HL-60 (cell line): ENCODE measurements around the gene C7orf25.

Experiments used
- SPI1 ChIP-seq: IDR thresholded peaks from 2 replicates; pipeline ENCODE4 v1.6.1; 2012; ENCODE audit warnings: low read depth, mild to moderate bottlenecking, borderline replicate concordance
- TF ChIP-seq, protein P1 (sequence below): IDR thresholded peaks from one replicate; pipeline ENCODE4 v1.5.1; 2011; ENCODE audit warnings: low read length, control low read depth, inconsistent platforms; ENCODE audit not compliant: insufficient read depth

GRCh38 chr7:42959549-42959948, 47.7 kb upstream of the C7orf25 start:
- TF ChIP-seq, protein P1, sequence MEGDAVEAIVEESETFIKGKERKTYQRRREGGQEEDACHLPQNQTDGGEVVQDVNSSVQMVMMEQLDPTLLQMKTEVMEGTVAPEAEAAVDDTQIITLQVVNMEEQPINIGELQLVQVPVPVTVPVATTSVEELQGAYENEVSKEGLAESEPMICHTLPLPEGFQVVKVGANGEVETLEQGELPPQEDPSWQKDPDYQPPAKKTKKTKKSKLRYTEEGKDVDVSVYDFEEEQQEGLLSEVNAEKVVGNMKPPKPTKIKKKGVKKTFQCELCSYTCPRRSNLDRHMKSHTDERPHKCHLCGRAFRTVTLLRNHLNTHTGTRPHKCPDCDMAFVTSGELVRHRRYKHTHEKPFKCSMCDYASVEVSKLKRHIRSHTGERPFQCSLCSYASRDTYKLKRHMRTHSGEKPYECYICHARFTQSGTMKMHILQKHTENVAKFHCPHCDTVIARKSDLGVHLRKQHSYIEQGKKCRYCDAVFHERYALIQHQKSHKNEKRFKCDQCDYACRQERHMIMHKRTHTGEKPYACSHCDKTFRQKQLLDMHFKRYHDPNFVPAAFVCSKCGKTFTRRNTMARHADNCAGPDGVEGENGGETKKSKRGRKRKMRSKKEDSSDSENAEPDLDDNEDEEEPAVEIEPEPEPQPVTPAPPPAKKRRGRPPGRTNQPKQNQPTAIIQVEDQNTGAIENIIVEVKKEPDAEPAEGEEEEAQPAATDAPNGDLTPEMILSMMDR, result no peak
- TF ChIP-seq SPI1, result peak; percentile 49; the same call in 1 of the 2 replicates
